Measurements from ENCODE around the gene SLC22A7. TPM values are rescaled to one million over a fixed set of nuclear protein-coding genes. Genes with fewer than 3 reads are reported as not detected.

Gene SLC22A7
- total RNA-seq, 3 donors from 2014 or later (not counting 1 experiment from before 2014, with no cell fraction given), result not detected

DNA sequence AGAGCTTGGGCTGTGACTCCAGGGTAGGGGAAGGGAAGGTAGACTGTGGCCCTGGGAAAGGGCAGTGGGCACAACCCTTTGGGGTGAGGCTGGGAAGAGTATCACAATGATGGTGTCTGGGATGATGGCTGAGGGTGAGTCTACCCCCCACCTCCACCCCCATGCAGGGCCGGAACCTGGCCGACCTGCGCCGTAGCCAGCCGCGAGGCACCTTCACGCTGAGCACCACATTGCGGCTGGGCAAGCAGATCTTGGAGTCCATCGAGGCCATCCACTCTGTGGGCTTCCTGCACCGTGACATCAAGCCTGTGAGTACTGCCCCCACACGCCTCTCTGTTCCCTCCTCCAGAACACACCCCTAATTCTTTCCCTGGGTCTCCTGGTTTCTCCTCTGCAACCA is 44.7 kb upstream of the SLC22A7 start:
- Mint-ChIP-seq H3K27me3 (ENCODE audit: low read depth in 2 of 2) (peaks cover 15 to 22% of the 10 kb centered on the region in 2 donors), H3K36me3 (no peaks in the 10 kb centered on the region), H3K9me3 (no peaks in the 10 kb centered on the region), H3K4me3 (no peak overlapping the region), H3K4me1 (no peaks in the 10 kb centered on the region), H3K27ac (no peak overlapping the region)
- H3K27me3 ChIP-seq (ENCODE audit: control insufficient read depth, insufficient read depth, low read length), result peaks cover 2% of the 10 kb centered on the region
- WGBS (ENCODE audit: insufficient coverage), result 97% methylated on average over 11 of the region's 11 CpGs
- no peaks in the 10 kb centered on the region for H3K36me3 ChIP-seq (ENCODE audit: control insufficient read depth, insufficient read depth, low read length)
- intact Hi-C loops (cut with micrococcal nuclease), result no loop called here
- no peak for DNase-seq
- no peaks in the 10 kb centered on the region for H3K9me3 ChIP-seq (ENCODE audit: control insufficient read depth, insufficient read depth, low read length)
- TF ChIP-seq, protein P1, sequence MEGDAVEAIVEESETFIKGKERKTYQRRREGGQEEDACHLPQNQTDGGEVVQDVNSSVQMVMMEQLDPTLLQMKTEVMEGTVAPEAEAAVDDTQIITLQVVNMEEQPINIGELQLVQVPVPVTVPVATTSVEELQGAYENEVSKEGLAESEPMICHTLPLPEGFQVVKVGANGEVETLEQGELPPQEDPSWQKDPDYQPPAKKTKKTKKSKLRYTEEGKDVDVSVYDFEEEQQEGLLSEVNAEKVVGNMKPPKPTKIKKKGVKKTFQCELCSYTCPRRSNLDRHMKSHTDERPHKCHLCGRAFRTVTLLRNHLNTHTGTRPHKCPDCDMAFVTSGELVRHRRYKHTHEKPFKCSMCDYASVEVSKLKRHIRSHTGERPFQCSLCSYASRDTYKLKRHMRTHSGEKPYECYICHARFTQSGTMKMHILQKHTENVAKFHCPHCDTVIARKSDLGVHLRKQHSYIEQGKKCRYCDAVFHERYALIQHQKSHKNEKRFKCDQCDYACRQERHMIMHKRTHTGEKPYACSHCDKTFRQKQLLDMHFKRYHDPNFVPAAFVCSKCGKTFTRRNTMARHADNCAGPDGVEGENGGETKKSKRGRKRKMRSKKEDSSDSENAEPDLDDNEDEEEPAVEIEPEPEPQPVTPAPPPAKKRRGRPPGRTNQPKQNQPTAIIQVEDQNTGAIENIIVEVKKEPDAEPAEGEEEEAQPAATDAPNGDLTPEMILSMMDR (IDR thresholded peaks at IDR 0.05), result no peak
- ATAC-seq, result no peak
- H3K4me3 ChIP-seq (ENCODE audit: low read length), result no peak overlapping the region
- no peak overlapping the region for H3K27ac ChIP-seq (ENCODE audit: low read length)
- H3K4me1 ChIP-seq (ENCODE audit: control insufficient read depth, insufficient read depth, low read length), result no peaks in the 10 kb centered on the region

DNA sequence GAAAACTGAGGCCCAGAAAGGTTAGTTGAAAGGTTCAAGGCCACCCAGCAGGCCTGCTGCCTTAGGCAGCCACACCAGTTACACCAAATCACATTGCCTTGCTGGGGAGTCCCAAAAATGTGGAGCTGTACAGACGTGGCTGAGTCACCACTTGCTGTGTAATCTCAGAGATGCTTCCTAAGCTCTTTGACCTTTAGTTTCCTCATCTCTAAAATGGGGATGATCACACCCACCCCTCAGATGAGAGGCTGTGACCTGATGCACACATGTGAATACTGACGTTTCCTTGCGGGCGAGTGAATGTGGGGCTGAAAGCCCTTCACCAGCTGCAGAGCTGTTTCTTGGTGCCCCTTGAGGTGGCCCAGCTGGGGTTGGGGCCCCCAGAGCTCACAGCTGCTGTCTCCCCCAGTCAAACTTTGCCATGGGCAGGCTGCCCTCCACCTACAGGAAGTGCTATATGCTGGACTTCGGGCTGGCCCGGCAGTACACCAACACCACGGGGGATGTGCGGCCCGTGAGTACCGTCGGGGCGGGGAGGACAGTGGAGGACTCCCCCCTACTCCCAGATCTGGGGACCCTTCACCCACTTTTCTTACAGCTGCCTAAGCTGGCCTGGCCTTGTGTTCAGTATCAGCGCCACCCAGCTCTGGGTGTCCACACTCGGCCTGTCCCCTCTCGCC is 43.8 kb upstream of the SLC22A7 start:
- ATAC-seq, result no peak
- Histone ChIP-seq H3K9me3 (ENCODE audit: control insufficient read depth, insufficient read depth, low read length) (no peaks in the 10 kb centered on the region), H3K27ac (ENCODE audit: low read length) (no peak overlapping the region), H3K27me3 (ENCODE audit: control insufficient read depth, insufficient read depth, low read length) (peaks cover 2% of the 10 kb centered on the region), H3K4me3 (ENCODE audit: low read length) (no peak overlapping the region), H3K4me1 (ENCODE audit: control insufficient read depth, insufficient read depth, low read length) (no peaks in the 10 kb centered on the region), H3K36me3 (ENCODE audit: control insufficient read depth, insufficient read depth, low read length) (no peaks in the 10 kb centered on the region)
- intact Hi-C loops (cut with micrococcal nuclease), result no loop called here
- Mint-ChIP-seq H3K4me3 (no peak overlapping the region), H3K27me3 (ENCODE audit: low read depth in 2 of 2) (peaks cover 15 to 22% of the 10 kb centered on the region in 2 donors), H3K4me1 (no peaks in the 10 kb centered on the region), H3K9me3 (no peaks in the 10 kb centered on the region), H3K27ac (no peak overlapping the region), H3K36me3 (no peaks in the 10 kb centered on the region)
- TF ChIP-seq, protein P1 (IDR thresholded peaks at IDR 0.05), result no peak
- DNase-seq, result no peak
- WGBS (ENCODE audit: insufficient coverage), result 90% methylated on average over 15 of the region's 15 CpGs

DNA sequence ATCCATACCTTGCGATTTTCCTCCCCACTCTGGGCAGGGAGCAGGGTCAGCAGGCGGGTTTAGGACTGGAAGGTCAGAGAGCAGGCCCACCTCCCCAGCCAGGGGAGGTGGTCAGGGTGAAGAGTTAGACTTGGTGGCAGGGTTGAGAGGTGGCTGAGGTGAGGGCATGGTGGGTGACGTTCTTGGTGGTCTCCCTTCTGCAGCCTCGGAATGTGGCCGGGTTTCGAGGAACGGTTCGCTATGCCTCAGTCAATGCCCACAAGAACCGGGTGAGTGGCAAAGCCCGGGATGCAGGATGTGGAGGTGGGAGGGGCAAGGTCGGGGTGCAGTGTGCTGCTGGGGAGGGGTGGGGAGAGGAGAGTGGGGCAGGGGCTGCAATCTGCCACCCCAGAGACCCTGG is 43.2 kb upstream of the SLC22A7 start:
- H3K9me3 ChIP-seq (ENCODE audit: control insufficient read depth, insufficient read depth, low read length), result no peaks in the 10 kb centered on the region
- H3K27ac ChIP-seq (ENCODE audit: low read length), result no peak overlapping the region
- Mint-ChIP-seq H3K36me3 (no peaks in the 10 kb centered on the region), H3K9me3 (no peaks in the 10 kb centered on the region), H3K27me3 (ENCODE audit: low read depth in 2 of 2) (peaks cover 15 to 22% of the 10 kb centered on the region in 2 donors), H3K4me1 (no peaks in the 10 kb centered on the region), H3K27ac (no peak overlapping the region), H3K4me3 (no peak overlapping the region)
- TF ChIP-seq, protein P1 (IDR thresholded peaks at IDR 0.05), result no peak
- ATAC-seq (no peak), DNase-seq (no peak)
- H3K36me3 ChIP-seq (ENCODE audit: control insufficient read depth, insufficient read depth, low read length), result no peaks in the 10 kb centered on the region
- peaks cover 2% of the 10 kb centered on the region for H3K27me3 ChIP-seq (ENCODE audit: control insufficient read depth, insufficient read depth, low read length)
- H3K4me1 ChIP-seq (ENCODE audit: control insufficient read depth, insufficient read depth, low read length), result no peaks in the 10 kb centered on the region
- intact Hi-C loops (cut with micrococcal nuclease), result no loop called here
- 90% methylated on average over 11 of the region's 11 CpGs for WGBS (ENCODE audit: insufficient coverage)
- no peak overlapping the region for H3K4me3 ChIP-seq (ENCODE audit: low read length)

All from natural killer cell (primary cell).